A549 treated with CpdA at 1 μM for 4 hours (cell line): ENCODE results near the gene HAPLN2. TPM values are rescaled to one million over a fixed set of nuclear protein-coding genes. Genes with fewer than 3 reads are reported as not detected.

Source experiments
- total RNA-seq: library from RNA; stranded (reverse); fragments of 200-300 nt; extraction: Qiagen RNA extraction; gene quantifications from 5 replicates; pipeline ENCODE4 v1.2.3, GENCODE V29; 2022; ENCODE audit warnings: low read depth

Gene HAPLN2
- total RNA-seq = 0.03 TPM in 1 of 5 replicates, not detected in the others

DNA sequence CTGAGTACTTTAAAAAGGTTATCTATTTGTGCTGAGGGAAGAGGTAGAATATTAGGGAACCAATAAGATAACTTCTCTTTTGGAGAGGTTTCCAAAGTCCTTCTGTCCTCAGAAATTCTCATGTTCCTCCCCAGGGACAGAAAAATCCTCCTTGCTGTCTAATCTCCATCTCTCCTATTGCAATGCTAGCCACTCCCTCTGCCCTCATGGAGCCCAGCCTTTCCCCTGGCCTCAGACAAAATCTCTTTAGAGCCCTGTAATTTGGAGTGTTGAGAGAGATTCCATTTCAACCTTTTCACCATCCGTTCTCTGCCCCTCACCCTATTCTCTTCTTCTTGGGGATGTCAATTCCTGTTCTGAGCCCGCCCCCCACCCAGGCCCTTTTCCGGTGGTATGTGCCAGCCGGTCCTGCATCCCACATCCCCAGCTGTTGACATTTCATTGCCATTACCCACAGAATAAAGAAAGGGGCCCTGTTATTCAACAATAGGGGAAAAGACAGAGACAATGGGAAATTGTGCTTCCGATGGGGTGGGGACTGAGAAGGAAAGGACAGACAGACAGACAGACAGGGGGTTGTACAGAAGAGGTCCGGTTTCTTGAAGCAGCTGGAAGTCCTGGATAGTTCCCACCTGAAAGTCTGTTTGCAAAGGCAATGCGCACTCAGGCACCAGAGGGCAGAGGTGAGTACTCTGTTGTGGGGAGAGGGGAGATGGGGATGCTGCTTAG is at the start of gene HAPLN2:
TSS of gene HAPLN2 (plus strand) at position 563 of the 729 bp plus-strand sequence. CDS start 4,076 bp downstream, outside the sequence.

GRCh38 chr1:156571919-156572662 is 47.1 kb upstream of the HAPLN2 start, which contains the start of gene IQGAP3:
Gene IQGAP3 (minus strand): TSS chr1:156572565. CDS start chr1:156572529, 36 bp downstream.

GRCh38 chr1:156579472-156579871 is 39.7 kb upstream of the HAPLN2 start, which contains the start of gene TTC24:
Gene TTC24 (plus strand): TSS chr1:156579723. CDS start chr1:156581365, 1,642 bp downstream.

GRCh38 chr1:156591432-156592157 is 27.6 kb upstream of the HAPLN2 start, which contains the start of gene NAXE:
Gene NAXE (plus strand): TSS chr1:156591776. CDS start chr1:156591805, 29 bp downstream.

GRCh38 chr1:156601122-156601830 is 17.9 kb upstream of the HAPLN2 start, which contains the start of gene GPATCH4:
Gene GPATCH4 (minus strand): TSS chr1:156601479.

DNA sequence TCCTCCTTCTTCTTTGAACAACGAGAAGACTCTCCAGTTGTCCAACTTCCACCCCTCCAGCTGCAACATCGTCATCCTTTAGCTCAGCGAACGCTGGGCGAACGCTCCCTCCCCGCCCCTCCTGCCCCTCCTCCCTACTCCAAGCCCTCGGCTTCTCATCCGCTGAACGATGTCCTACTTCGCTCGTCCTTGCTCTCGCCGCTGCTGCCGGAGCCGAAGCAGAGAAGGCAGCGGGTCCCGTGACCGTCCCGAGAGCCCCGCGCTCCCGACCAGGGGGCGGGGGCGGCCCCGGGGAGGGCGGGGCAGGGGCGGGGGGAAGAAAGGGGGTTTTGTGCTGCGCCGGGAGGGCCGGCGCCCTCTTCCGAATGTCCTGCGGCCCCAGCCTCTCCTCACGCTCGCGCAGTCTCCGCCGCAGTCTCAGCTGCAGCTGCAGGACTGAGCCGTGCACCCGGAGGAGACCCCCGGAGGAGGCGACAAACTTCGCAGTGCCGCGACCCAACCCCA is 22.6 kb downstream of the HAPLN2 start, which contains the start of gene BCAN:
TSS of gene BCAN (plus strand) at position 357 of the 504 bp plus-strand sequence. CDS start 3,938 bp downstream, outside the sequence.

Other genes with a start within 250 kb of the HAPLN2 start
- gene MEF2D, start 118.6 kb upstream of the HAPLN2 start, total RNA-seq = 24.4 to 37.4 TPM (median 33.9 TPM) in 5 replicates
- gene IQGAP3, start 46.9 kb upstream of the HAPLN2 start, total RNA-seq = 13.6 to 17.9 TPM (median 15.8 TPM) in 5 replicates
- gene TTC24, start 39.7 kb upstream of the HAPLN2 start, total RNA-seq = not detected in 5 replicates
- 131 to 175 TPM (median 166 TPM) in 5 replicates for gene NAXE, start 27.6 kb upstream of the HAPLN2 start, total RNA-seq
- 65.0 to 92.5 TPM (median 74.0 TPM) in 5 replicates for gene GPATCH4, start 17.9 kb upstream of the HAPLN2 start, total RNA-seq
- 0.08 to 0.12 TPM in 2 of 5 replicates, not detected in the others for gene BCAN, start 22.7 kb downstream of the HAPLN2 start, total RNA-seq
- gene NES, start 58.0 kb downstream of the HAPLN2 start, total RNA-seq = 1.2 to 1.4 TPM (median 1.4 TPM) in 5 replicates
- gene CRABP2, start 86.2 kb downstream of the HAPLN2 start, total RNA-seq = 9.5 to 13.7 TPM (median 12.0 TPM) in 5 replicates
- gene METTL25B, start 109.1 kb downstream of the HAPLN2 start, total RNA-seq = 20.1 to 30.3 TPM (median 25.1 TPM) in 5 replicates
- 43.8 to 50.8 TPM (median 45.5 TPM) in 5 replicates for gene ISG20L2, start 109.4 kb downstream of the HAPLN2 start, total RNA-seq
- gene MRPL24, start 121.7 kb downstream of the HAPLN2 start, total RNA-seq = 176 to 207 TPM (median 198 TPM) in 5 replicates
- 447 to 471 TPM (median 466 TPM) in 5 replicates for gene HDGF, start 132.3 kb downstream of the HAPLN2 start, total RNA-seq
- gene PRCC, start 148.1 kb downstream of the HAPLN2 start, total RNA-seq = 73.2 to 83.6 TPM (median 74.3 TPM) in 5 replicates
- 3.6 to 5.2 TPM (median 4.1 TPM) in 5 replicates for gene SH2D2A, start 197.4 kb downstream of the HAPLN2 start, total RNA-seq
- gene INSRR, start 239.7 kb downstream of the HAPLN2 start, total RNA-seq = not detected in 5 replicates
- 0.08 to 0.16 TPM (median 0.10 TPM) in 4 of 5 replicates, not detected in the other for gene NTRK1, start 241.4 kb downstream of the HAPLN2 start, total RNA-seq